Astrocyte of the spinal cord (primary cell): ENCODE data around the gene MRPL45.

Source experiments
- DNase-seq: peaks from one replicate; pipeline ENCODE4 v3.0.0; 2011; ENCODE audit warnings: low read depth, low spot score
- H3K4me3 ChIP-seq: 2 replicates; pipeline ENCODE4 v1.5.1; 2011; ENCODE audit warnings: low read depth, mild to moderate bottlenecking, low read length, moderate library complexity
- CTCF ChIP-seq: IDR thresholded peaks from 2 replicates; pipeline ENCODE4 v1.5.1; 2012; ENCODE audit warnings: low read depth, mild to moderate bottlenecking, low read length, inconsistent platforms
- in situ Hi-C: cut with HindIII; loops from 2 replicates; pipeline ENCODE4 v1.10.0; 2017; ENCODE audit warnings: low sequenced_read_pairs

Gene MRPL45

GRCh38 chr17:38338053-38338452 lies 41.1 kb downstream of the MRPL45 start:
- no peak for TF ChIP-seq CTCF
- no peak overlapping the region for H3K4me3 ChIP-seq
- no peak for DNase-seq
- in situ Hi-C loops = no loop called here

- in situ Hi-C loops = no loop called here
- no peak for DNase-seq
- no peak for TF ChIP-seq CTCF
- no peak overlapping the region for H3K4me3 ChIP-seq
Measured at GRCh38 chr17:38338535-38338934, 41.6 kb downstream of the MRPL45 start.

- no peak for DNase-seq
Measured at GRCh38 chr17:38339891-38340290, 42.9 kb downstream of the MRPL45 start.

GRCh38 chr17:38341035-38341721 lies 44.2 kb downstream of the MRPL45 start:
- peak; percentile 12 for DNase-seq
- in situ Hi-C loops = no loop called here
- no peak overlapping the region for H3K4me3 ChIP-seq
- no peak for TF ChIP-seq CTCF

More at GRCh38 chr17:38339891-38340290, 42.9 kb downstream of the MRPL45 start:
- in situ Hi-C loops = no loop called here
- H3K4me3 ChIP-seq = no peak overlapping the region
- no peak for TF ChIP-seq CTCF

GRCh38 chr17:38342886-38343607 lies 46.1 kb downstream of the MRPL45 start:
- no peak overlapping the region for H3K4me3 ChIP-seq
- DNase-seq = no peak
- in situ Hi-C loops = no loop called here
- no peak for TF ChIP-seq CTCF

GRCh38 chr17:38343608-38344419 lies 46.8 kb downstream of the MRPL45 start, which contains the start of gene GPR179:
GPR179 (minus strand) TSS chr17:38343956; CDS start chr17:38343789, 167 bp downstream.
- no peak for DNase-seq
- in situ Hi-C loops = no loop called here
- no peak within 1 kb of the TSS for H3K4me3 ChIP-seq
- TF ChIP-seq CTCF = no peak
